ENCODE data around the gene RNF38.

The RNF38 gene

GRCh38 chr9:36293171-36293570, 106.9 kb downstream of the RNF38 start:
- no peak for DNase-seq (ENCODE audit: low read depth)

GRCh38 chr9:36292641-36293040, 107.4 kb downstream of the RNF38 start:
- DNase-seq (ENCODE audit: low read depth): no peak

GRCh38 chr9:36290996-36291395, 109.1 kb downstream of the RNF38 start:
- DNase-seq (ENCODE audit: low read depth): no peak

GRCh38 chr9:36289836-36290435, 110.1 kb downstream of the RNF38 start:
- DNase-seq (ENCODE audit: low read depth): no peak

GRCh38 chr9:36288070-36288469, 112.0 kb downstream of the RNF38 start:
- DNase-seq (ENCODE audit: low read depth): no peak
